Measurements from ENCODE around the gene PACS2.
A peak's percentile ranks its signal among the peaks of the same experiment; 100 is the strongest.
"Not testable (repeated sequence)": the region's sequence is repeated elsewhere in the genome, so short reads cannot be mapped to it uniquely, and the experiment has no call there.

Gene PACS2

GRCh38 chr14:105314287-105315200 lies at the start of gene PACS2:
TSS of gene PACS2 (plus strand) at chr14:105314748. CDS start at chr14:105314919, 171 bp downstream.
- DNase-seq (ENCODE audit: extremely low read depth in 1 of 2, low read depth in 1 of 2) = peak in 1 of 2 donors; percentile 56

- DNase-seq (ENCODE audit: extremely low read depth in 1 of 2, low read depth in 1 of 2) = no peak
These were observed 46.6 kb upstream of the PACS2 start for GRCh38 chr14:105267820-105268548.

DNA sequence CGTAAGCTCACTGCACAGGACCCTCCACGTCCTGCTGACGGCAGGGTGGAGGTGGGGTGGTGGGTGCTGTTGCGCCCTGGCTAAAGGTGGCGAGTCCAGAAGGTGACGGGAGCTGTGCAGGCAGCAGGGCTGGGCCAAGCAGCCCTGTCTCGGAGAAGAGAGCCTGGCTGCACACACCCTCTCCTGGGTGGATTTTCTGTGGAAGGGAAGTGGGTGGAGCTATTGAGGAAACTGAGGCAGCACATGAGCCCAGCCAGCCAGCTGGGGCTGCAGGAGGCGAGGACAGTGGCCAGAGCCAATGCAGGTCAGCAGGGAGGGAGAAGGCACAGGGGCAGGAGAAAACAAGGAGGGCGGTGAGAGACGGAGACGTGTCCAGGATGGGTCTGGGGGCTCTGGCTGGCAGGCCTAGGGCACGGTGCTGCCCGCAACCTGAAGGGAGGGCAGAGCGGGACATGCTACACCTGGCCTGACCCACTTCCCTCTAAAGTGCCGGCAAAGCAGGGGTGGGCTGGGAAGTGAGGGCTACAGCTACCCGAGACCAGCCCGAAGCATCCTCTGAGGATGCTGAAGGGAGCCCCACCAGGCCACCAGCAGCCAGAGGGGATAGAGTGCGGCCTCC lies 45.7 kb upstream of the PACS2 start:
- no peak for DNase-seq (ENCODE audit: extremely low read depth in 1 of 2, low read depth in 1 of 2)

GRCh38 chr14:105269405-105269804 lies 45.1 kb upstream of the PACS2 start:
- no peak for DNase-seq (ENCODE audit: extremely low read depth in 1 of 2, low read depth in 1 of 2)

DNA sequence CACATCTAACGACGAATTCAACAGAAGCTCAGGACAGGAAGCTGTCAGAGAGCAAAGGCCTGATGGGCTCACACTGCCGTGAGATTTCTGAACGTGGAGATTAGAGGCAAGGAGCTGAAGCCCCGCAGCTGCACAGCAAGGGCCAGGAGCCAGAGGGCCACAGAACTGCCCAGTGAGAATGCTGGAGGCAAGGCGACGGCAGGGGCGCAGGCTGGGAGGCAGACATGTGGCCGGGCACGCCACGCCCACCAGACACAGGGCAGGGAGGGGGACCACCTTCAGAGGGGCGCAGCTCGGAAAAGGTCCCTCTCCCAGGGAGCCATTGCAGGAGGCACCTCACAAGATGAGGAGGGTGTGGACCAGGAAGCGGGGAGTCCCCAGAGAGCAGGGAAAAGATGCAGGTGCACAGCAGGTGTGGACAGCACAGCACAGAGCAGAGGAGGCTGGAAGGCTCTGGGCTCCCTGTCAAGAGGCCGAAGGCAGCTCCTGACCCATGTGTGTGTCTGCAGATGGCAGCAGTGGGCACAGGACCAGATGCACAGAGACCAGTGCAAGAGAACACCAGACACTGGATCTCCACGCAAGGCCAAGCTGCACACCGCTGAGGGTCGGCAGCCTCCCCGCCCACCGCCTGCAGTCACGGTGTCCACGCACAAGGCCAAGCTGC lies 43.2 kb upstream of the PACS2 start:
- no peak for DNase-seq (ENCODE audit: extremely low read depth in 1 of 2, low read depth in 1 of 2)

DNA sequence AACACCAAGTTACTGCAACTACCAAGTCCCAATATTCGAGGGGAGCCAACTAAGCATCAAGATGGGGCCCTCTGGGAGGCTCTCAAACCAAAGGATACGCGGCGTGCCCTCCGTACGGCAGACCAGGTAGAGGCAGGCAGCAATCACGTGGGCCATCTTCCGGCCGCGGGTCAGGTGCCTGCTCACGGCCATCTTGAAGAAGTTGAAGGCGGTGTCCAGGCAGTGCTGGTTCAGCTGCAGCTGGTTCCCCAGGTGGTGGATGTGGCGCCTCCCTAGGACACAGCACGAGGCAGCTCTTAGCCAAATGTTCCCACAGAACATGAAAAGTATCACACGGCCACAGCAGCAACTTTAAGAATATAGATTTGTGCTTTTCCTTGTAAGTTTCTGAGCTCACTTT lies 41.9 kb upstream of the PACS2 start:
- no peak for DNase-seq (ENCODE audit: extremely low read depth in 1 of 2, low read depth in 1 of 2)

GRCh38 chr14:105273062-105273461 lies 41.5 kb upstream of the PACS2 start:
- DNase-seq (ENCODE audit: extremely low read depth in 1 of 2, low read depth in 1 of 2) = no peak

- no peak for DNase-seq (ENCODE audit: extremely low read depth in 1 of 2, low read depth in 1 of 2)
These were observed 39.9 kb upstream of the PACS2 start for GRCh38 chr14:105274637-105275036.

GRCh38 chr14:105275267-105275946 lies 39.1 kb upstream of the PACS2 start:
- DNase-seq (ENCODE audit: extremely low read depth in 1 of 2, low read depth in 1 of 2) = no peak

- not testable (repeated sequence) for DNase-seq (ENCODE audit: extremely low read depth in 1 of 2, low read depth in 1 of 2)
These were observed 37.1 kb upstream of the PACS2 start for GRCh38 chr14:105277448-105277847.

DNA sequence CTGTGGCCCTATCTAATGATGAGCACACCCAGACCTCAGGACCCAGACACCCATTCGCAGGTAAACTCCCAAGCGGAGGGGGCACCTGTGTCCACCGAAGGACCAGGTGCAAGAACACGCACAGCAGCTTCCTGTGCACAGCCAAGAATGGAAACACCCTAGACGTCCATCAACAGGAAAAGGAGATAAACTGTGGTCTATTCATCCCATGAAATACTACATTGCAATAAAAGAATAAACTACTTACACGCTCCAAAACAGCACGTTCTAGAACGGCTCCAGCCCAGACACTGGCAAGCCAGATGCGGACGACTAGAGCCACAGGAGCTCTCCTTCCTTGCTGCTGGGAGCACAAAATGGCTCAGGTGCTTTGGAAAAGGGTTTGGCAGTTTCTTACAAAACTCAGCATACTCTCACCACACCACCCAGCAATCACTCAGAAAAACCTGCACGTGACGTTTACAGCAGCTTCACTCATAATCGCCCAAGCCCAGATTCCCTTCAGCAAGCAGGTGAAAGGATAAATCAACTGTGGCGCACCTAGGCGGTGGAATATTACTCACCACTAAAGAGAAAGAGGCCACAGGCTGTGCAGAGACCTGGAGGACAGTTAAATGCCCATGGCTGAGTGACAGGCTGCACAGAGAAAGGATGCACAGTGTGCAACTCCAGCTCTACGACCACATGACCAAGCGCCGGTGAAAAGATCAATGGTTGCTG lies 34.7 kb upstream of the PACS2 start:
- DNase-seq (ENCODE audit: extremely low read depth in 1 of 2, low read depth in 1 of 2) = no peak

DNA sequence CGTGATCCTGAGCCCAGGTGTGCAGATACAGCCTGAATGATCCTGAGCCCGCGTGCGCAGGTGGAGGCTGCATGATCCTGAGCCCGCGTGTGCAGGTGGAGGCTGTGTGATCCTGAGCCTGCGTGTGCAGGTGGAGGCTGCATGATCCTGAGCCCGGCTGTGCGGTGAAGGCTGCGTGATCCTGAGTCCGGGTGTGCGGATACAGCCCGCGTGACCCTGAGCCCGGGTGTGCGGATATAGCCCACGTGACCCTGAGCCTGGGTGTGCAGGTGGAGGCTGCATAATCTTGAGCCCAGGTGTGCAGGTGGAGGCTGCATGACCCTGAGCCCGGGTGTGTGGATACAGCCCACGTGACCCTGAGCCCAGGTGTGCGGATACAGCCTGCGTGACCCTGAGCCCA lies 34.0 kb upstream of the PACS2 start:
- no peak for DNase-seq (ENCODE audit: extremely low read depth in 1 of 2, low read depth in 1 of 2)

DNA sequence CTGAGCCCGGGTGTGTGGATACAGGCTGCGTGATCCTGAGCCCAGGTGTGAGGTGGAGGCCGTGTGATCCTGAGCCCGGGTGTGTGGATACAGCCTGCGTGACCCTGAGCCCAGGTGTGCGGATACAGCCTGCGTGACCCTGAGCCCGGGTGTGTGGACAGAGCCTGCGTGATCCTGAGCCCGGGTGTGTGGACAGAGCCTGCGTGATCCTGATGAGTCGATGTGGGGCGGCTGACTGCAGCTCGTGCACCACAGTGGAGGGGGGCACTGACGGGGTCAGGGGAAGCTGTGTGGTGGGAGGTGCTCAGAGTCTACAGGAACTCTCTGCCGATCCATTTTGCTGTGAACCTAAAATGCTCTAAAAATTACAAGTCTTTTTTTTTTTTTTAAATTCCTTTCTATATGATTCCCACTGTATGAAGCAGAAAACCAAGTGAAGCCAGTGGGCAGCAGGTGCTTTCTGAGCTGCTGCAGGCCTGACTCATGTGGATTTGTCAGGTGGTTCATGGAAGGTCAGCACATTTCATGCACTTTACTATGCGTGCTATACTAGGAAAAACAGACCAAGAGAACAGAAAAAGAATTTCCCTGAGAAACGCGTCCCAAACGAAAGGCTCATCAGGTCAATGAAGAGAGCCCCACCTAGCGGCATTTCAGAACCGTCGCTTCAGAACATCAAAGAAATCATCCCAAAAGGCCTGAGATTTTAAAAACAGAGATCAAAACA lies 33.0 kb upstream of the PACS2 start:
- no peak for DNase-seq (ENCODE audit: extremely low read depth in 1 of 2, low read depth in 1 of 2)

GRCh38 chr14:105282098-105282725 lies 32.3 kb upstream of the PACS2 start:
- no peak for DNase-seq (ENCODE audit: extremely low read depth in 1 of 2, low read depth in 1 of 2)

GRCh38 chr14:105283028-105283427 lies 31.5 kb upstream of the PACS2 start:
- DNase-seq (ENCODE audit: extremely low read depth in 1 of 2, low read depth in 1 of 2) = no peak

GRCh38 chr14:105283899-105284298 lies 30.6 kb upstream of the PACS2 start:
- DNase-seq (ENCODE audit: extremely low read depth in 1 of 2, low read depth in 1 of 2) = no peak

DNA sequence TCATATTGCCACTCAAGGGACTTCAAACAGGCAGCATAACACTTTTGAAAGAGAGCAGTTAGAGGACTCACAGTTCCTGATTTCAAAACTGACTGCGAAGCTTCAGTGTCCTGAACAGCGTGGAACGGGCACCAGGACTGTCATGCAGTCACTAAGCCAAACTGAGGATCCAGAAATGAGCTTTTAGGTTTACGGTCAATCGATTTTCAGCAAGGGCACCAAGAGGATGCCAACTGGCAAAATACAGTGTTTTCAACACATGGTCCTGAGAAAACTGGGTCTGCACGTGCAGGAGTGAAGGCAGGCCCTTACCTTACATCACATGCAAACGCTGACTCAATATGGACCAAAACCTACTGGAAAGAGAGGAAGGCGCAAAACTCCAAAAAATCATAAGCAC lies 29.4 kb upstream of the PACS2 start:
- no peak for DNase-seq (ENCODE audit: extremely low read depth in 1 of 2, low read depth in 1 of 2)

GRCh38 chr14:105286759-105287144 lies 27.8 kb upstream of the PACS2 start:
- no peak for DNase-seq (ENCODE audit: extremely low read depth in 1 of 2, low read depth in 1 of 2)
